GM21447 (cell line): ENCODE data around the gene MB.
"Not testable (repeated sequence)": the region's sequence is repeated elsewhere in the genome, so short reads cannot be mapped to it uniquely, and the experiment has no call there.

Source experiments
- ATAC-seq: cut with Tn5 transposase; IDR thresholded peaks from one replicate; pipeline ENCODE4 v1.9.1; 2021; ENCODE audit not compliant: unreplicated experiment

Gene MB

GRCh38 chr22:35638001-35638400 is 20.9 kb upstream of the MB start:
- ATAC-seq = no peak

- ATAC-seq = no peak
These were observed 20.1 kb upstream of the MB start for GRCh38 chr22:35637254-35637653.

- ATAC-seq = no peak
These were observed 17.9 kb upstream of the MB start for GRCh38 chr22:35634943-35635540.

- no peak for ATAC-seq
These were observed 16.9 kb upstream of the MB start for GRCh38 chr22:35634015-35634414.

- no peak for ATAC-seq
These were observed 16.4 kb upstream of the MB start for GRCh38 chr22:35633520-35633919.

GRCh38 chr22:35632935-35633334 is 15.8 kb upstream of the MB start:
- ATAC-seq = no peak

GRCh38 chr22:35631597-35631996 is 14.5 kb upstream of the MB start:
- ATAC-seq = no peak

- no peak for ATAC-seq
These were observed 13.8 kb upstream of the MB start for GRCh38 chr22:35630891-35631290.

GRCh38 chr22:35630387-35630793 is 13.3 kb upstream of the MB start:
- ATAC-seq = no peak

GRCh38 chr22:35629406-35630216 is 12.5 kb upstream of the MB start:
- no peak for ATAC-seq

- ATAC-seq = no peak
These were observed 11.6 kb upstream of the MB start for GRCh38 chr22:35628732-35629131.

GRCh38 chr22:35627267-35628041 is 10.3 kb upstream of the MB start:
- ATAC-seq = no peak

- no peak for ATAC-seq
These were observed 8.8 kb upstream of the MB start for GRCh38 chr22:35625763-35626432.

GRCh38 chr22:35624547-35624946 is 7.4 kb upstream of the MB start:
- ATAC-seq = no peak

GRCh38 chr22:35623885-35624284 is 6.8 kb upstream of the MB start:
- ATAC-seq = not testable (repeated sequence)

GRCh38 chr22:35622191-35622913 is 5.2 kb upstream of the MB start:
- no peak for ATAC-seq

GRCh38 chr22:35621451-35621850 is 4.3 kb upstream of the MB start:
- ATAC-seq = no peak

GRCh38 chr22:35620624-35621251 is 3.6 kb upstream of the MB start:
- ATAC-seq = no peak

GRCh38 chr22:35619336-35620094 is 2.4 kb upstream of the MB start:
- ATAC-seq = no peak
